ENCODE results near the gene ZNF197. TPM values are rescaled to one million over a fixed set of nuclear protein-coding genes. Genes with fewer than 3 reads are reported as not detected.

The ZNF197 gene
- total RNA-seq, 1 experiment from 2014 or later, result 15.8 TPM

DNA sequence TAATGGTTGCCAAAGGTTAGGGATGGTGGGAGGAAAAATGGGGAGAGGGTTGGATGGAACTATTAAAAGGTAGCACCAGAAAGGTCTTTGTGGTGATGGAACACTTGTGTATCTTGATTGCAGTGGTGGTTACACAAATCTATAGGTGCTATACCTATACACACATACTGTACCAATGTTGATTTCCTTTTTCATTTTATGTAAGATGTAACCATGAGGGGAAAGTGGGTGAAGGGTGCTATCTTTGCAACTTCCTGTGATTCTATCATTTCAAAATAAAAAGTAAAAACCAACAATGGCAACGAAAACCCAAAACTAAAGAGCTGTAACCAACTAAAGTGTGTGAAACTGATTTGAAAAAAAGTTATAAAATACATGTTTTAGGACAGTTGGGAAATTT, 22.9 kb downstream of the ZNF197 start:
- Mint-ChIP-seq H3K9me3 (ENCODE audit: unreplicated experiment) (no peaks in the 10 kb centered on the region), H3K36me3 (ENCODE audit: insufficient read depth, unreplicated experiment) (peaks cover 41% of the 10 kb centered on the region), H3K27me3 (ENCODE audit: insufficient read depth, unreplicated experiment) (no peaks in the 10 kb centered on the region), H3K4me1 (ENCODE audit: insufficient read depth, unreplicated experiment) (peaks cover 10% of the 10 kb centered on the region), H3K4me3 (ENCODE audit: unreplicated experiment) (peak overlapping the region; percentile 91), H3K27ac (ENCODE audit: low read depth, unreplicated experiment) (no peak overlapping the region)
- DNase-seq (ENCODE audit: unreplicated experiment), result no peak
- intact Hi-C loops (cut with micrococcal nuclease), result loop anchor here (1.0 kb wide), 3 partner anchors 22 to 324 kb away; partner anchors contain the start of gene ZNF197
- ChIA-PET CTCF (interaction anchor here (0.6 to 0.9 kb wide), 2 partner anchors 22 to 129 kb away, joined by 3 to 4 read pairs; no protein-coding TSS in a partner anchor), POLR2A (interaction anchor here (0.6 to 5.7 kb wide), 7 partner anchors 13 to 330 kb away, joined by 3 to 92 read pairs (median 3); partner anchors contain the start of genes EXOSC7, ZDHHC3 and ZNF197)
- TF ChIP-seq, protein P1, sequence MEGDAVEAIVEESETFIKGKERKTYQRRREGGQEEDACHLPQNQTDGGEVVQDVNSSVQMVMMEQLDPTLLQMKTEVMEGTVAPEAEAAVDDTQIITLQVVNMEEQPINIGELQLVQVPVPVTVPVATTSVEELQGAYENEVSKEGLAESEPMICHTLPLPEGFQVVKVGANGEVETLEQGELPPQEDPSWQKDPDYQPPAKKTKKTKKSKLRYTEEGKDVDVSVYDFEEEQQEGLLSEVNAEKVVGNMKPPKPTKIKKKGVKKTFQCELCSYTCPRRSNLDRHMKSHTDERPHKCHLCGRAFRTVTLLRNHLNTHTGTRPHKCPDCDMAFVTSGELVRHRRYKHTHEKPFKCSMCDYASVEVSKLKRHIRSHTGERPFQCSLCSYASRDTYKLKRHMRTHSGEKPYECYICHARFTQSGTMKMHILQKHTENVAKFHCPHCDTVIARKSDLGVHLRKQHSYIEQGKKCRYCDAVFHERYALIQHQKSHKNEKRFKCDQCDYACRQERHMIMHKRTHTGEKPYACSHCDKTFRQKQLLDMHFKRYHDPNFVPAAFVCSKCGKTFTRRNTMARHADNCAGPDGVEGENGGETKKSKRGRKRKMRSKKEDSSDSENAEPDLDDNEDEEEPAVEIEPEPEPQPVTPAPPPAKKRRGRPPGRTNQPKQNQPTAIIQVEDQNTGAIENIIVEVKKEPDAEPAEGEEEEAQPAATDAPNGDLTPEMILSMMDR (IDR thresholded peaks at IDR 0.05; ENCODE audit: unreplicated experiment), result no peak
- BruUV-seq (replicated peaks), result no TSS peak

DNA sequence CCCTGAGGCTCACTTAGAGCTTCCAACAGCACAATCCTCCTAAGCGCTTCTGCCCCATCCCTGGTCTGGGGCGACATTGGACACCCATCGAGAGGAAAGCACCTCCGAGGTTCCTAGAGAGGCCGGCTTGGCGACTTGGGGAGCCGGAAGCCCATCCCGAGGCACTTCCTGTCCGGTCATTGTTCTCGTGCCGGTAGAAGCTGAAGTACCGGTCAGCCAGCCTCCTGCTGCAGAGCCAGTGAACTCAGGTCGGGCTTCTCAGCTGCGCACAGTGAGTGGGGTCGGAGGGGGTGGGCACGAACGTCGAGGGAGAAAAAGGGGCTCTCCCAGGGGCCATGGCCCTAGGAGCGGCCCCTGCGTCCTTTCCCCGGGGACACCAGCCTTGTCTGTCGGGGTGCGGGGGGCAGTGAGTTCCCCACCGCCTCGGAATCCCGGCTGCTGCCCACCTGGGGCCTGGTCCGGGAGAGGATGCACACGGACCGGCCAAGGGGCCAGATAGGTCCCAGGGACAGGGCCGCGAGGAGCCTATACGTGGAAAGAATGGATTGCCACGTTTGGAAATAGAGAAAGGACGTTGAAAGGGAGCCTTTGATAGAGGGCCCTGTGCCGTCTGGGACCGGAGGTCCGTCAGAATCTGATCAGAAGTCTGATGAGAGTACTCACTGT, 23.9 kb downstream of the ZNF197 start, which contains the start of gene ZNF35:
Gene ZNF35 (plus strand): TSS at position 169 of the 666 bp plus-strand sequence. CDS start 2,336 bp downstream, outside the sequence.
- POLR2A ChIA-PET, result interaction anchor here (0.6 to 5.7 kb wide), 17 partner anchors 10 to 422 kb away, joined by 3 to 92 read pairs (median 3); partner anchors contain the start of genes EXOSC7, ZDHHC3, ZNF197 and ZNF445
- TF ChIP-seq, protein P1 (IDR thresholded peaks at IDR 0.05; ENCODE audit: unreplicated experiment), result no peak
- Mint-ChIP-seq H3K9me3 (ENCODE audit: unreplicated experiment) (no peaks in the 10 kb centered on the region), H3K36me3 (ENCODE audit: insufficient read depth, unreplicated experiment) (peaks cover 41% of the 10 kb centered on the region), H3K27ac (ENCODE audit: low read depth, unreplicated experiment) (peak within 1 kb of the TSS; percentile 87), H3K4me1 (ENCODE audit: insufficient read depth, unreplicated experiment) (peaks cover 10% of the 10 kb centered on the region), H3K4me3 (ENCODE audit: unreplicated experiment) (peak within 1 kb of the TSS; percentile 91), H3K27me3 (ENCODE audit: insufficient read depth, unreplicated experiment) (no peaks in the 10 kb centered on the region)
- DNase-seq (ENCODE audit: unreplicated experiment), result peak; percentile 89
- intact Hi-C loops (cut with micrococcal nuclease), result loop anchor here (1.0 kb wide), 3 partner anchors 23 to 325 kb away; partner anchors contain the start of gene ZNF197
- CTCF ChIA-PET, result interaction anchor here (0.6 to 0.9 kb wide), 3 partner anchors 12 to 37 kb away, joined by 3 to 4 read pairs (median 4); no protein-coding TSS in a partner anchor
- TSS peak; percentile 55 for BruUV-seq (replicated peaks)

DNA sequence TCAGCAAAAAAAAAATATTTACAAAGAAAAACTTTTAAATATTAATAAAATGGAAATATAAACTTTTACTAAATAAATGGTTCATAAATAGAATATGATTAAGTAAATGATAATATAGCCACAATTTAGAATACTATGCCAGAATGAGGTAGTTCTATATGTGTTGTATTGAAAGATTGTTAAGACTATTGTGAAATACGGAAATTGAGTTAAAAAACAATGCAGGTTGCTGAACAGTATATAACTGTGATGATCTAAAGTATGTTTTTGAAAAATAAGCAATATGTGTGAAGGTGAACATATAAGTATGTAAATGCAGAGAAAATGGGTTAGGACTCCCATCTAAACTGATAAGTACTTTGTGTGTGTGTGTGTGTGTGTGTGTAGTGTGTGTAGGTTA, 24.9 kb downstream of the ZNF197 start:
- no TSS peak for BruUV-seq (replicated peaks)
- Mint-ChIP-seq H3K4me3 (ENCODE audit: unreplicated experiment) (peak overlapping the region; percentile 91), H3K4me1 (ENCODE audit: insufficient read depth, unreplicated experiment) (peaks cover 10% of the 10 kb centered on the region), H3K27me3 (ENCODE audit: insufficient read depth, unreplicated experiment) (no peaks in the 10 kb centered on the region), H3K27ac (ENCODE audit: low read depth, unreplicated experiment) (no peak overlapping the region), H3K9me3 (ENCODE audit: unreplicated experiment) (no peaks in the 10 kb centered on the region), H3K36me3 (ENCODE audit: insufficient read depth, unreplicated experiment) (peaks cover 42% of the 10 kb centered on the region)
- POLR2A ChIA-PET, result interaction anchor here (0.6 to 5.7 kb wide), 4 partner anchors 11 to 60 kb away, joined by 3 to 92 read pairs (median 4); partner anchors contain the start of gene ZNF197
- CTCF ChIA-PET, result interaction anchor here (0.7 kb wide), 1 partner anchor 11 kb away, joined by 4 read pairs; no protein-coding TSS in a partner anchor
- TF ChIP-seq, protein P1 (IDR thresholded peaks at IDR 0.05; ENCODE audit: unreplicated experiment), result no peak
- no peak for DNase-seq (ENCODE audit: unreplicated experiment)
- intact Hi-C loops (cut with micrococcal nuclease), result no loop called here

DNA sequence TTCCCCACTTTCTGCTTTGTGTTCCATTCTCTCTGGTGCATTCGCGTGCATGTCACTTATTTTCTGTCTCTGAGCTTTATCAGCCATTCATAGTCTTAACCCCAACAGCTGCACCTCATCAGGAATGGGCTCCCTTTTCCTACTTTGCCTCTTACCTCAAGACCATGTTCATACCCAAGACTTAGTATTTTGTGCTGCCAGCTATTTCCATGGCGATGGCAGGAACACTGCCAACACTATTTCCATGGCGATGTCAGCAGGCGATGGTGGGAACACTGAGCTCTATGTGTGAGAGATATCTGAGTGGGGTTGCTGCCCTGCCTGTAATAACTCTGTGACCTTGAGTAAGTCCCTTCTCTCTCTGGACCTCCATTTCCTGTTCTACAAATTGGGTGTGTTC, 29.2 kb downstream of the ZNF197 start:
- peaks cover 81% of the 10 kb centered on the region for H3K36me3 Mint-ChIP-seq (ENCODE audit: insufficient read depth, unreplicated experiment)
- peaks cover 17% of the 10 kb centered on the region for H3K9me3 Mint-ChIP-seq (ENCODE audit: unreplicated experiment)
- no peak overlapping the region for H3K4me3 Mint-ChIP-seq (ENCODE audit: unreplicated experiment)
- ChIA-PET CTCF (no interaction called here), POLR2A (interaction anchor here (5.7 kb wide), 1 partner anchor 29 kb away, joined by 33 read pairs; the partner anchor contains the start of gene ZNF197)
- intact Hi-C loops (cut with micrococcal nuclease), result no loop called here
- peaks cover 9% of the 10 kb centered on the region for H3K4me1 Mint-ChIP-seq (ENCODE audit: insufficient read depth, unreplicated experiment)
- no peak overlapping the region for H3K27ac Mint-ChIP-seq (ENCODE audit: low read depth, unreplicated experiment)
- TF ChIP-seq, protein P1 (IDR thresholded peaks at IDR 0.05; ENCODE audit: unreplicated experiment), result no peak
- DNase-seq (ENCODE audit: unreplicated experiment), result no peak
- H3K27me3 Mint-ChIP-seq (ENCODE audit: insufficient read depth, unreplicated experiment), result no peaks in the 10 kb centered on the region
- BruUV-seq (replicated peaks), result no TSS peak
